Stimulated activated CD8-positive, alpha-beta memory T cell treated with anti-CD3 and anti-CD28 coated beads, Interleukin-7, amount 100 ng/mL, for 48 hours (primary cell): ENCODE data around the gene PGM3.

Source experiments
- DNase-seq, 2 donors: peaks; one replicate each; pipeline ENCODE4 v3.0.0-alpha.2; 2020; ENCODE audit warnings: low read depth in 1 of 2; ENCODE audit errors: extremely low read depth in 1 of 2

The PGM3 gene

DNA sequence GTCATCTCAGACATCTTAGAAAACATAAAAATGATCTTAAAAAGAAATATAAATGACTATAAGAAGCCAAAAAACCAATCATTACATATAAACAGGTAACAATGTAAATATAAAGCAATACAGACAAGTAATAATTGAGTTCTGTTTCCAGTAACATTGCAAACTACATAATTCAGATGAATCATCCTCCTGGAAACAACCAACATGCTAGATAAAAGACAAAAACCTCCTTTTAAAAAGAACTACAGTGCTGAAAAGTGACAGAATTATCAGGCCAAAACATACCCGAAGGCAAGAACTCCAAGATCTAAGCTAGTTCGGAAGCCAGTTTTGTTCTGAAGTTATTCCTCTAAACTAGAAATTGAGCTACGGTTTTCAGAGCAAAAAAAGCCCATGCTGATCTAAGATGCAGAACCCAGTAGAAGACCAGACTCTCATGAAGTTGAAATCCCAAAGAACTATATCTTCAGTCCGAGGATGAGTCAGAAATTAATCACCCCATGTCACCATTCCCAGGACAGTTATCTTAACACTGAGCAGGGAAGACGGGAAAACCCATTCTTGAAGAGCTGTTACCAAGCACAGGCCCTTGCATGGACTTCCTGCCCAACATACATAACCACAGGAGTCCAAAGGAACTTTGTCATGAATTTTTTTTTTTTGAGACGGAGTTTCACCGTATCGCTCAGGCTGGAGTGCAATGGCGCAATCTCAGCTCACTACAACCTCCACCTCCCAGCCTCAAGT lies 9.8 kb downstream of the PGM3 start:
- DNase-seq = no peak

DNA sequence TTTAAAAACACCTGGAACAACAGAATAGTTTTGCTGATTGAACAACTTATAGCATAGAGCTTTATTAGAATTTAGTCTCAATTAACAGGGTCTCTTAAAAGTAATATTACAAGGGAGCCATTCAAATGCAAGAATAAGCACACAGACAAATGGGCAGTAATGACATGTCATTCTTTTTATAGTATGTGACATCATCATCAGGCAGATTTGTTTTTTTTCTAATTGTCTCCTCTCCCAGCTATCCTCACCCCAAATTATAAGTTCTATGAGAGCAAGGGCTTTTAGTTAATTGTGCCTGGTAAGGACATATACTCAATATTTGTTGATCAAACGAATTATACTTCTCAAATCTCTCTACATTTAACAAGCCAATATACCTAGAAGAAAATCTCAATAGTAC lies 11.0 kb downstream of the PGM3 start:
- DNase-seq = no peak

DNA sequence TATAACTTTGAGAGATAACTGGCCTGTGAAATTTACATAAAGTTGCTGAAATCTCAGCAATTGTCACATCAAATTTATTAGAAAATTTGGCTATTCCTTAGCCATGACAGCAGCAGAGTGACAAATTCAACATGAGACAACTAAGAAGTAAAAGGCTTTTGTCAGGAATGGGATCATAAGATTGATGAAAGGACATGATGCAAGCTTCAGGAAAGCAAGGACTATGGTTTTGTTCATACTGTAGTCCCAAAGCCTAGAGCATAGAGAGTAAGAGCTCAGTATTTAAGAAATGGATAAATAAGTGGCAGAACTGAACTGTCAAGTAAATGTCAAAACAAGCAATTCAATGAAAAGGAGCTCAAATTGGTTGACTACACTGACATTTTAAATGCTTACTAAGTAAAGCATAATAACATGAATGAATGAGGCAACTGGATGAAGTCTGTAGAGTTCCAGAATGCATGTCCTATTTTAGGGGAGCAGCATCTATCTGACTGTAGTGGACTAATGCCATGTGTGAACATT lies 12.6 kb downstream of the PGM3 start:
- DNase-seq = no peak

DNA sequence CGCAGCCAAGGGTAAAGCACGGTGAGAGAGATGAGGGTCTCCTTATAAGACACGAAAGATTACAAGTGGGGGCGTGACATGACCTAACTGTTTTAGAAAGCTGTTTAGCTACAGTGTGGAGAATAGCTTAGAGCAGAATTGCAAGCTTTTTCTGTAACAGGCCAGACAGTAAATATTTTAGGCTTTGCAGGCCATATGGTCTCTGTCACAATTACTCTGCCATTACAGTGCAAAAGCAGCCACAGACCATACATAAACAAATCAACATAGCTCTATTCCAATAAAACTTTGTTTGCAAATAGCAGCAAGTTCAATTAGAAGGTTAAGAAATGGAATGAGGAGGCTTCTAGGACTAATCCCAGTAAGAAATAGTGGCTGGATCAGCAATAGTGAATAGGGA lies 16.8 kb downstream of the PGM3 start:
- no peak for DNase-seq

DNA sequence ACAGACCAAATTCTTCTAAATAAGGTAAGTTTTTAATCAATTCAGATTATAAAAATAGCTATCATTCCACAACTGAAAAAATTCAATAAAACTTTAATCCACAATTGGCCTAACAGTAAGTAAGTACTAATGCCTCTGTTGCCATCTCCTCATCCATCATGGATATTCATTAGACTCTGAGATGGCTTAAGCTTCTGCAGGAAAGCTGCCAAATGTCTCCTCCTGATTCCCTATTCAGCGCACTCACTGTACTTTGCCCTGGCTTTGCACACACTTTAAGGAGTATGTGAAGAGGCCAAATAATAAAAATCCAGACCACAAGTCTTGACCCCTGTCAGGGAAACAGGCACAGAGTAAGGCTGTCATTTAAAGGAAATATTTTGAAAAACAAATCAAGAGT lies 23.6 kb downstream of the PGM3 start:
- DNase-seq = no peak

DNA sequence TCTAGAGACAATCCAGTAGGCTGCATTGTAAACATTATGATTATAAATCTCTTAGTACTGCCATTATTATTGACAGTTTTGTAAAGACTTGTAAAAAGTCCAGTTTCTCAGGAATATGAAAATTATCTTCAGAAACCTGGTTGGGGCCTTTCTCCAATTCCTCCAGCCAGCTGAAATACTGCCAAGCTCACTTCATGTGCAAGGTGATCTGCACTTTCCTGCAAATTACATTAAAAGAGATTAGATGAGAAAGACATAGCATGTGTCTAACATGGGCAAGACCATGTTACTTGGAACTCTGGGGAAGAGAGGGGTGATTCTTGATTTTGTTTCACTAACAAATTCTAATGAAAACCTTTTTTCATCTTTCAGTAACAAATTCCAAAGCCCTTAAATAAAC lies 24.0 kb downstream of the PGM3 start:
- DNase-seq = no peak

DNA sequence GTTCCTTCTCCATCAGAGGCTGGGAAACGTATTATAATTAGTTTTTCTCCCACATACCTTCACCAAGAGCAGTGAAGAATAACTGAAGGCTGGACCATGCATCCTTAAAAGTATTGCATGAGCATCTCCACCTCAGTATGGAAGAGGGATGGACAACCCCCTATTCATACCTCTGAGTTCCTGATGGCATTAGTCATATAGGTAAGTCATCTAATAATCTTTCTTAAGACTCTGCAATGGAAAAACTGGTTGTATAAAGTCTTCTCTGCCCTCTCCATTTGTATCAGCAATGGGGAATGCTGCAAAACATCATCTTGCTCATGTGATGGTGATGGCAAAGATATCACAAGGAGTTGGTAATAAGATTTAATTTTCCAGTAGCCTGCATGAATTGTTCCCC lies 24.5 kb downstream of the PGM3 start:
- no peak for DNase-seq

DNA sequence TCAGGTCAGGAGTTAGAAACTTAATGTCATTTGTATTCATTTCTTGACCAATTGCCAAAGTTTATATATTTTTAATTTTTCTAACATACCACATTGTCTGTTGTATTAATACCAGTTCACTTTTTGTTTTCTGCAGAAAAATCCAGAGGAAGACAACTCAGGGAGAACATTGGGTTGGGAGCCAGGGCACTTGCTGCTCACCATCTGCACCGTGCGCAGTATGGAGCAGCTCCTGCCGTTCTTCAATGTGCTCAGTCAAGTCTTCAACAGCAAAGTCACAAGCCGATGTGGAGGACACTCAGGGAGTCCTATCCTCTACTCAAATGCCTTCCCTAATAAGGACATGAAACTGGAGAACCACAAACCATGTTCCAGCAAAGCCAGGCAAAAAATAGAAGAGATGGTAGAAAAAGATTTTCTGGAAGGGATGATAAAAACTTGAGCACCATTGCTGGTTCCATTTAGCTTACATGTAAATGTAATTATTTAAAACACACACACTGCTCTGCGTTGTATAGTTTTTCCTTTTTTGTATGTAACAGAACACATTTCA lies 25.3 kb downstream of the PGM3 start:
- DNase-seq = no peak

DNA sequence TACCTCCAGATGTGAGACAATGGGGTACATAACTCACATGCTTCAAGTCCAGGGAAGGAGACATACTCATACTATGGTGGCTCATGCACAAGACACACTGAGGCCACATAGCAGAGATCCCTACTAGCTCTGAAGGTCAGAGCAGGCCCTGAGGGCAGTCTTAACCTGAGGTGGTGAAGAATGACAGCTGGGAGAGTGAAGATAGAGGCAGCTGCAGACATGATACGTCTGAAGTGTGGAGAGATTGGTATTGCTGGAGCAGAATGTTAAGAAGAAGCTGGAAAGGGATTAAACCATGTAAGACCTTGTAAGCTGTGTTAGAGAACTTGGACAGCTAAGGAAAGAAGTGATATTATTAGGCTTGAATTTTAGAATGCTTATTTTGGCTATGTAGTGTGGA lies 32.9 kb downstream of the PGM3 start:
- DNase-seq = no peak

DNA sequence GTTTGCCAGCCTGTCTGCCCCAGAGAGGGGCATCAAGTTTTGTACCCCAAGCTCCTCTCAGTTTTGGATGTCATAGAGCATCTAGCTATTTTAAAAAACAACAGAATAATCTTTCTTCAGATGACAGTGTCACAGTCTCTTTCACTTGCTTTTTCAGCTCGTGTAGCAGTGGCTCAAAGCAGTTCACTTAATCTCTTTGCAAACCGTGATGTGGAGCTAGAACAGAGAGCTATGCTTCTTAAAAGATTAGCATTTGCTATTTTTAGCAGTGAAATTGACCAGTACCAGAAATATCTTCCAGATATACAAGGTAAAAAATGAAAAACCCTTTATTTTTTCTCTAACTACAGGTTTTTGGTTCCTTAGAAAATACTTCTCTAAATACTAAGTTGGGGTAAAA lies 37.3 kb downstream of the PGM3 start:
- DNase-seq = no peak

DNA sequence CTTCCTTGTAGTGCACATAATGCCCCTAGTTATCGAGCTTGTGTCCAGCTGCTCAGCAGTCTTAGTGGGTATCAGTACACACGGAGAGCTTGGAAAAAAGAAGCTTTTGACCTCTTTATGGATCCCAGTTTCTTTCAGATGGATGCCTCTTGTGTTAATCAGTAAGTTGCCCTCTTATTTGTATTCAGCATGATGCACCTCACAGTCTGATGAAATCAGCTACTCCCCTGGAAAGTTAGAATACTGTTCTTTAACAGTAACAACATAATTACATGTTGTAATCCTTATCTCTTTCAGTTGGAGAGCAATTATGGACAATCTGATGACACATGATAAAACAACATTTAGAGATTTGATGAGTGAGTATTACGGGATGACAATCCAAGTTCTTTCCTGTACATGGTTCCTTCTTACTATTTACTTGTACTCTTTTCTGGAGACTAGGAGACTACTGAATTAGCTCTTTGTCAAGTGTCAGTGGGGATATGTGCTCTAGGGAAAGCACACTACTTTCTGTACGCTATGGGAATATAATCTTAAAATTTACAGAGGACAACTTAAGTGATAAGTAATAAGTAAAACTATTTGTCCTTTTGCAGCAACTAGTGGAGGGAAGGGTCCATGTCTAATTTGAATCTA lies 39.1 kb downstream of the PGM3 start:
- DNase-seq = no peak

DNA sequence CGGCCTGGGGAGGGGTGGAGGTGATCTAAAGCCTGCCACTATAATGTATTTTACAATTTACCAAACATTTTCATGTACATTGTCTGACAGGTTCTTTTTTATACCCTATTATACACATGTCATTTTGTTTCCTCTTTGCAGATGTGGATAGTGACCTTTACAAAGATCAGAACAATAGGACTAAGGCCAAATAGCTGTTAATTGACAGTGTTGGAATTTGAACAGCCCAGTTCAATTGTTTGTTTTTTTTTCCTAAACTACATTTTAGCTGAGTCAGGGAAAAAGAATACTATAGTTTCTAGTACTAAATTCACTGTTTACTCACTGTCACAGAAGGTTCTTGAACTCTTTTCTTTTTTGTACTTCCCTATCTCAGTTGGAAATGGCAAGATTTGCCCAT lies 40.2 kb downstream of the PGM3 start:
- DNase-seq = no peak

DNA sequence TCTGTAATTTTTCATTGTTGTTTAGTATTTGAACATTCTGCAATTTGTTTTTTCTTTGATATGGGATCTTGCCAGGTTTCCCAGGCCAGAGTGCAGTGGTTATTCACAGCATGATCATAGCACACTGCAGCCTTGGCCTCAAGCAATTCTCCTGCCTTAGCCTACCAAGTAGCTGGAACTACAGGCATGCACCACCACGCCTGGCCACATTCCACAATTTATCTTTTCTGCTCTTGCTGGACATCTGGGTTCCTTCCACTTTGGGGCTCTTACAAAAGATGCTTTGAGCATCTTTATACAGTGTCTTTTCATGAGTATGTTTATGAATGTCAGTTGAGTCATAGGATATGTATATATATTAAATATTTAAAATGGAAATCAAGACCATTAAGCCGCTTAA lies 42.0 kb downstream of the PGM3 start:
- DNase-seq = no peak

DNA sequence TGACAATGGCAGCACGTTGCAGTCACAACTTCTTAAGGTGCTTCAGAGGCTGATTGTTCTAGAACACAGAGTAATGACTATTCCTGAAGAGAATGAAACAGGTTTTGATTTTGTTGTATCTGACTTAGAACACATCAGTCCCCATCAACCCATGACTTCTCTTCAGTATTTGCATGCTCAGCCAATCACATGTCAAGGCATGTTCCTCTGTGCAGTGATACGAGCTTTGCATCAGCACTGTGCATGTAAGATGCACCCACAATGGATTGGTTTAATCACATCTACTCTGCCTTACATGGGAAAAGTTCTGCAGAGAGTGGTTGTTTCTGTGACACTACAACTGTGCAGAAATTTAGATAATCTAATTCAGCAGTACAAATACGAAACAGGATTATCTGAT lies 54.3 kb downstream of the PGM3 start:
- DNase-seq = no peak

DNA sequence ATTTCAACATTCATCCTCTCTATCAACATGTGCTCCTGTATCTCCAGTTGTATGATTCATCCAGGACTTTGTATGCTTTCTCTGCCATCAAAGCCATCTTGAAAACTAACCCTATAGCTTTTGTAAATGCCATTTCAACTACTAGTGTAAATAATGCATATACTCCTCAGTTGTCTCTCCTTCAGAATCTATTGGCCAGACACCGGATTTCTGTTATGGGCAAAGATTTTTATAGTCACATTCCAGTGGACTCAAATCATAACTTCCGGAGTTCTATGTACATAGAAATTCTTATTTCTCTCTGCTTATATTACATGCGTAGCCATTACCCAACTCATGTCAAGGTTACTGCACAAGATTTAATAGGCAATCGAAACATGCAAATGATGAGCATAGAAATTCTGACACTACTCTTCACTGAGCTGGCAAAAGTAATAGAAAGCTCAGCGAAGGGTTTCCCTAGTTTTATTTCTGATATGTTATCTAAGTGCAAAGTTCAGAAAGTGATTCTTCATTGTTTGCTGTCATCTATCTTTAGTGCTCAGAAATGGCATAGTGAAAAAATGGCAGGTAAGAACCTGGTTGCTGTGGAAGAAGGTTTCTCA lies 54.8 kb downstream of the PGM3 start:
- no peak for DNase-seq

DNA sequence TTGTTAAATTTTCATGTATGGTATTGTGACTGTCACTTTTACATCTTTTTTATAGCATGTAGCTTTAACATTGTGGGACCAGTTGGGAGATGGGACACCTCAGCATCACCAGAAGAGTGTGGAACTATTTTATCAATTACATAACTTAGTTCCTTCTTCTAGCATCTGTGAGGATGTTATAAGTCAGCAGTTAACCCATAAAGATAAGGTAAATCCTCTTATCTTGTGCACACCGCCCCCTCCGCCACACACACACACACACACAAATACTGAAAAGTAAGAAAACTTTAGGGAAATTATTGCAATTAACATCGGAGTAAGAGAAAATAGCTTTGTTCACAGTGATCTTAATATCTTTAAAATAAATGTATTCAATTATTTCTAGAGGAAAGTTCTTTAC lies 60.9 kb downstream of the PGM3 start:
- DNase-seq = no peak

DNA sequence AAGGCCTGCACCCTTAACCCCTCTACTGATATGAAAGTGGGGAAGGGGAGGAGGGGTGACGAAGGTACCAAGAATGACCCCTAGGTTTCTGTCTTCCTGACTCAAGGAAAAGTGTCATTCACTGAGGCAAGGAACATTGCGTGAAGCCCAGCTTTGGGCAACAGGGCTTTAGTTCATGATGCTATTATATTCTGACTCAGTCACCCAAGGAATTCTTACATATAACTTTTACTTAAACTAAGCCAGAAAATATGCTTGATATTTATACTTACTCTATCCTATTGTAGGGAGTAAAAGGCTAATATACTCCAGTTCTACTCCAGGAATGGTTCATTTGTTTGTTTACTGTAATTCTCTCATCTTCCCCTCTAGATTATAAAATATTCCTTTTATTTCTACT lies 65.1 kb downstream of the PGM3 start:
- DNase-seq = no peak

DNA sequence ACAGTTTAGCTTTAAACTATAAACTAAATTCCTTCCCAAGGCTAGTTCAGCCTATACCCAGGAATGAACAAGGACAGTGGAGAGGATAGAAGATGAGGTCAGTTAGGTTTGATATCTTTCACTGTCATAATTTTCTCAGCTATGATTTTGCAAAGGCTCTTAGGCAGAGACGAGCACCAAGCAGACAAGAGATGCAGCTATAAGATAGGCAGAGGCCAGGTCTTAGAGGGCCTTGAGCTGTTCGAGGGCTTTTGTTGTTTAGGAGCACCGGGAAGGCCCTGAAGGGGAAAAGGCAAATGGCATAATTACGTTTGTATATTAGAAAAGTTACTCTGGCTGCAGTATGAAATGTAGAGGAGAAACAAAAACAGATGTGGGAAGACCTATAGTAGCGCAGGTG lies 65.8 kb downstream of the PGM3 start:
- DNase-seq = no peak

DNA sequence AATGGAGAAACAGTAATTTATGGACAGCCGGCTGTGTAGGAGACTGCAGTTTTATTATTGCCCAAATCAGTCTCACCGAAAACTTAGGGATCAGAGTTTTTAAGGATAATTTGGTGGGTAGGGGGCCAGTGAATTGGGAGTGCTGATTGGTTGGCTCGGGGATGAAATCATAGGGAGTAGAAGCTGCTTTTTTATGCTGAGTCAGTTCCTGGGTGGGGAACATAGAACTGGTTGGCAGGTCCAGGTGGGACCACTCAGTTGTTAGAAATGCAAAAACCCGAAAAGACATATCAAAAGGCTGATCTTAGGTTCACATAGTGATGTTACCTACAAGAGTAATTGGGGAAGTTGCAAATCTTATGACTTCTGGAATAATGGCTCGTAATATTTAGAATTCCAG lies 66.3 kb downstream of the PGM3 start:
- no peak for DNase-seq

DNA sequence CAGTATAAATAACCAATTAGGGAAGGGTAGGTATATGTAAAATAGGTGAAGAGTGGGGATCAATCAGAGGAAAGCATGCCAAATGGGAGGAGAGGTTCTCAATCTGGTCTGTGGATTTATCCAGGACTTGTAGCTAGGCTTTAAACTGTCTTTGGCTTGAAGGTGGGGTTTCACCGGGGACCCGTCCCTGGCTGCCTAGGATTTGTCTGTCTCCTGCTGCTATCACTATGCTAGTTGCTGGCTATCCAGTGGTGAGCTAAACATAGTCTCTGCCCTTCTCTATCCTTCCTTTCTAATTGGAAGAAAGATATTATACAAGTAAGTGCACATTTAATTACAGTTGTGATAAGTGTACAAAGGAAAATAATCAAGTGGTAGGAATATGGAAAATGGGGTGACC lies 66.8 kb downstream of the PGM3 start:
- DNase-seq = no peak

DNA sequence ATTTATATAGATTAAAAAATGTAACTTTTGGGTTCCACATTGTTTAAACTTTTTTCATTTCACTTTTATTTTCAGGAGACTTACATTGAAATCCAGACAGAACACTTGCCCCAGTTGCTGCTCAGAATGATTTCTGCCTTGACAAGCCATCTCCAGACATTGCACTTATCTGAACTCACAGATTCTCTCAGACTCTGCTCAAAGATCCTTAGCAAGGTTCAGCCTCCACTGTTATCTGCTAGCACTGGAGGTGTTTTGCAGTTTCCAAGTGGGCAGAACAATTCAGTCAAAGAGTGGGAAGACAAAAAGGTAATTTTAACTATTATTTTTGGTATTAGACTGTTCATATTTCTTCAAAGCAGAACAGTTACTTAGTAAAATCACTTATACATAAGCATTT lies 67.6 kb downstream of the PGM3 start:
- DNase-seq = no peak

DNA sequence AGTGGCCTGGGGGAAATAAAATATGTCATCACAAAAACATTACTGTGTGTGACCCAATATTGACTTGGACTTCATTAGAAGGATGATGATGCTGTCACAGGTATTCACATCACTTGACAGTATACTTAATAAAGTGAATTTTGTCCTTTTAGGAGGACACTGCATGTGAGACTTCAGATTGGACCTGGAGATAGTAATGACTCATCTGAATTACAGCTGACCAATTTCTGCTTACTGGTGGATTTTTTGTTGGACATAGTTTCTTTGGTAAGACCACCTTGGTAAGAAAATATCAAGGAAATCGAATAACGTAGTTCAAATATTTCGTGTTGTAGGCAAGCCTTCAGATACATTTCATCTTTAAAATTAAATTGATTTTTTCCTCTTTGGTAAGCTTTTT lies 68.5 kb downstream of the PGM3 start:
- no peak for DNase-seq
